DMS153 treated with DMSO at 0.1 percent for 48 hours (cell line): ENCODE data around the gene RAB26.

ENCODE experiments used
- DNase-seq: peaks from one replicate; lab custom pipeline; 2025; ENCODE audit not compliant: unreplicated experiment; lab: John Stamatoyannopoulos, UW

Gene RAB26

DNA sequence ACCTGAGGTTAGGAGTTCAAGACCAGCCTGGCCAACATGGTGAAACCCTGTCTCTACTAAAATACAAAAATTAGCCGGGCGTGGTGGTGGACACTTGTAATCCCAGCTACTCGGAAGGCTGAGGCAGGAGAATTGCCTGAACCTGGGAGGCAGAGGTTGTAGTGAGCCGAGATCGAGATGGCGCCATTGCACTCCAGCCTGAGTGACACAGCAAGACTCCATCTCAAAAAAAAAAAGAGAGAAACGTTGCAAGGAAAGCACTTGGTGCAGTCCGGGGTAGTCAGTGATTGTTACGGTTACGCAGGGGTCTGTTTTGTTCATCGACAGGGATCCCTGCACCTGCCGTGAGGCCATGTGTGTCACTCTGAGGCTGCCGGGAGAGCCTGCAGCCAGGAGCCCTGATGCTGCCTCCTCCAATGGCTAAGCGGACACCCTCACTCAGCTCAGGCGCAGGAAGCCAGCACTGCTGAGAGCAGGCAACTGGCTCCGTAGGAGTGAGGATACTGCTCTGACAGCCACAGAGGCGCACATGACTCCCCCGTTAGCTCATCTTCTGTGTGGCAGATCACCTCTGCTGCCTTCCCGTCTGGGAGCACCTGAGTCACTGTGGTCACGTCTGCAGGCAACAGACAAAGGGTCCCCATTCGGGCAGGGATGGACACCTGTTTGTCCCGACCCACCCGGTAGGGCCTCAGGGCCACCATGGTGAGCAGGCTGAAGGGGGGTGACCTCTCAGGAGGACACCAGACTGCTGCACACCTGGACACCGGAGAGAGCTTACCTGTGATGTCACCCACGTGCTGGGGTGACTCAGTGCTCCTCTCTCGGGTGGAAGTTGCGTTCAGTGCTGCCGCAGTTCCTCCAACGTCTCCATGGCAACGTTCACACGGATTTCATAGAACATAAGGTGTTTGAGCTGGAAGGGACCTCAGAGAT lies 5.2 kb upstream of the RAB26 start:
- DNase-seq, result no peak

GRCh38 chr16:2143878-2144485 lies 4.4 kb upstream of the RAB26 start:
- DNase-seq, result no peak

GRCh38 chr16:2145843-2146242 lies 2.6 kb upstream of the RAB26 start:
- DNase-seq, result no peak

DNA sequence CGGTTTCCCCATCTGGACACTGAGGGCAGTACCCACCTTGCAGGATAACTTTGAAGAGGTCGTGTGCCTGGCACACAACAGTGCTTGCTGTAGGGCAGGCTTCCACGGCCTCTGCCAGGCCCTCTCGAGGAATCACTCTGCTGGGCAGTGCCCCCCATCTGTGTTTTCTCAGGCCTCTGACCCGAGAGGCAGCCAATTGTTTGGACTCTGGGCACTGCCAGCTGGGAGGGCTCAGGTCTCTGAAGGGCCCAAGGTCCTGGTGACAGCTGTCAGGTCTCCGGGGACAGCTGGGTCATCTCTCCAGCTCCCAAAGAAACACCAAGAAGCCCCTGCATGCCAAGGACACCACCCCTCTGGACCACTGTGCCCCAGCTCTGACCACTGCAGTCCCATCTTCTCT lies 1.0 kb upstream of the RAB26 start:
- no peak for DNase-seq

GRCh38 chr16:2148714-2149629 lies 547 bp downstream of the RAB26 start:
- DNase-seq, result no peak

- DNase-seq, result no peak
These were observed 1.4 kb downstream of the RAB26 start for GRCh38 chr16:2149630-2150417.

GRCh38 chr16:2150418-2151187 lies 2.2 kb downstream of the RAB26 start:
- no peak for DNase-seq

DNA sequence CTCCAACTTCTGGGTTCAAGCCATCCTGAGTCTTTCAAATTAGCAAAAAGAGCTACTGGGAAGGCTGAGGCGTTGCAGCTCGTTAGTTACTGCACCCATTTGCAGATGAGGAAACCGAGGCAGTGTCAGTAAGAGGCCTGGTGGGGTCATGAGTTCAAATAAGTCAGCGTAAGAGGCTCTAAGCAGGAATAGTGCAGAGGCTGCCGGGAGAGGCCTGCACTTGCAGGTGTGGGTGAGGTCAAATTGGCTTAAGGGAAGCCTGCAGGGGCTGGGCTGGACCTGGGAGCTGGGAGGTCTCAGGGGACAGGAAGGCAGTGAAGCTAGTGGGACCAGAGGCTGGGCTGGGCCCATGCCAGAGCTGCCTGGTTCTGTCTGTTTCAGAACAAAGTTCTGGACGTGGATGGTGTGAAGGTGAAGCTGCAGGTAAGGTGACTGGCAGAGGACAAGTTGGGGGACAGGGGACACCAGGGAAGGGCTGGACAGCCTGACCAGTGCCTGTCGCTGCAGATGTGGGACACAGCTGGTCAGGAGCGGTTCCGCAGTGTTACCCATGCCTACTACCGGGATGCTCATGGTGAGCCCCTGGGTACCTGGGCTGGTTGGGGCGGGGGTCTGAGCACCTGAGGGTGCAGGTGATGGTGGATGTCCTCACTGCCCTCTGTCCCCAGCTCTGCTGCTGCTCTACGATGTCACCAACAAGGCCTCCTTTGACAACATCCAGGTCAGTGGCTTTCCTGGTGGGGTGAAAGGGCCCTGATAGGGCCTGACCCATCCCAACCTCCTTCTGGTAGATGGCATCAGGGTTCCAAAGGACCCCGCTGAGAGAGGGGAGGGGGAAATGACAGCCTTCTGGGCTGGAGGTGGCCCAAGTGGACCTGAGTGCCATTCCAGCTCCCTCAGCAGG lies 3.0 kb downstream of the RAB26 start:
- no peak for DNase-seq

DNA sequence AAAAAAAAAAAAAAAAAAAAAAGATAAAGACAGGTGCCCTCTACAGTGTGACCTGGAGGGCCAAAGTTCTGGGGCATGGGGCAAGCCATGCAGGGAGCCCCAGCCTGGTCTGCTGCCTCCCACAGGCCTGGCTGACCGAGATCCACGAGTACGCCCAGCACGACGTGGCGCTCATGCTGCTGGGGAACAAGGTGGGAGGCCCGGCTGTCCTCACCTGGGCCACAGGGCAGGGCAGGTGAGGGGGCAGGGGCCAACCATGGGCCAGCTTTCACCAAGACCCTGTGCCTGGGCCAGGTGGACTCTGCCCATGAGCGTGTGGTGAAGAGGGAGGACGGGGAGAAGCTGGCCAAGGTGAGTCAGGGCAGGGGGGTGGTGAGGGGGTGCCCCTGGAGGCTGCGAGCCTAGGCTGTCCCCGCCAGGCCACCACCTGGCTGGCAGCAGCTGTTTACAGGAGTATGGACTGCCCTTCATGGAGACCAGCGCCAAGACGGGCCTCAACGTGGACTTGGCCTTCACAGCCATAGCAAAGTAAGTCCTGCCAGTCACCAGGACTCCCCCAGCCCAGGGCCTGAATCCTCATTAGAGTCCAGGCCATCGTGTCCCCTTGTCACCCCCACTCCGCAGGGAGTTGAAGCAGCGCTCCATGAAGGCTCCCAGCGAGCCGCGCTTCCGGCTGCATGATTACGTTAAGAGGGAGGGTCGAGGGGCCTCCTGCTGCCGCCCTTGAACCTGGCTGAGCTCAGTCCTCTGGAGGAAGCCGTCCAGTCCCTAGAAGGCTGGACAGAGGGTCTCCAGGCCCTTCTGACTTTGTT lies 4.5 kb downstream of the RAB26 start:
- no peak for DNase-seq

GRCh38 chr16:2154533-2155090 lies 6.2 kb downstream of the RAB26 start:
- DNase-seq, result no peak

DNA sequence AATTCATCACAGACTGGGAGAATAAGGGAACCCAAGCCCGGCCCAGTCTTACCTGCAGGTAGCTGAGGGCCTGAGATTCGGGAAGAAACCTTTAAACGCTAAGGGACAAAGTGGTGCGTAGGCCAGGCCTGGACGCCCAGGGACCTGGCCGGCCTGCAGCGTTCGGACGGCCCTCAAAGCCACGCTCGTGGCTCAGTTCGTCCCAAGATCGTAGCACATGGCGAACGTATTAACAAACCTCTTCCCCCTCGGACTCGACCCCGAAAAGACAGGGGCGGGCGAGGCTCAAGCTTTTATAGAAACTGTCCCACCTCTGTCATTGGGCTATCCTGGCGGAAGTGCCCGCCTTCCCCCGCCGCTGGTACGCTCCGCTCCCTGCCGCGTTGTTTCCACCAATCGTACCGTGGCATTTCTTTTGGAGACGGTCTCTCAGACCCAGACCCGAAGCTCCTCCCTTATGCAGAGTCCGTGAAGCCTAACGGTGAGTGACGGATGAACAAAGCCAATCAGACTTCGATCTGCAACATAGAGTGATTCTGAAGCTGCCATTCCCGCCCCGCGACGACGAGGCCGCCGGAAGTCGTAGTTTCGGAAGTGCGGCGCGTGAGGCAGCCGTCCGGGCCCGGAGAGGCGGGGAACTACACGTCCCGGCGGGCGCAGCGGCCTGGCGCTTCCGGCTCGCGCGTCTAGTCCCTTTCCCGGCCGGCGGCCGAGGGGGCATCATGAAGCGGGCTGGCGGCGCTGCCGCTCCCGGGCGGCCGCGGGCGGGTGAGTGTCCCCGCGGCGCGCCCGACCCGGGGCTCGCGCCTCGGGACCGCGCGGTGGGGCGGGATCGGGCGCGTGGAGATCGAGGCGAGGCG lies 6.9 kb downstream of the RAB26 start, which contains the start of gene TRAF7:
TRAF7 (plus strand) TSS at position 692 of the 860 bp plus-strand sequence. CDS start 8,139 bp downstream, outside the sequence.
- DNase-seq, result peak; percentile 99

DNA sequence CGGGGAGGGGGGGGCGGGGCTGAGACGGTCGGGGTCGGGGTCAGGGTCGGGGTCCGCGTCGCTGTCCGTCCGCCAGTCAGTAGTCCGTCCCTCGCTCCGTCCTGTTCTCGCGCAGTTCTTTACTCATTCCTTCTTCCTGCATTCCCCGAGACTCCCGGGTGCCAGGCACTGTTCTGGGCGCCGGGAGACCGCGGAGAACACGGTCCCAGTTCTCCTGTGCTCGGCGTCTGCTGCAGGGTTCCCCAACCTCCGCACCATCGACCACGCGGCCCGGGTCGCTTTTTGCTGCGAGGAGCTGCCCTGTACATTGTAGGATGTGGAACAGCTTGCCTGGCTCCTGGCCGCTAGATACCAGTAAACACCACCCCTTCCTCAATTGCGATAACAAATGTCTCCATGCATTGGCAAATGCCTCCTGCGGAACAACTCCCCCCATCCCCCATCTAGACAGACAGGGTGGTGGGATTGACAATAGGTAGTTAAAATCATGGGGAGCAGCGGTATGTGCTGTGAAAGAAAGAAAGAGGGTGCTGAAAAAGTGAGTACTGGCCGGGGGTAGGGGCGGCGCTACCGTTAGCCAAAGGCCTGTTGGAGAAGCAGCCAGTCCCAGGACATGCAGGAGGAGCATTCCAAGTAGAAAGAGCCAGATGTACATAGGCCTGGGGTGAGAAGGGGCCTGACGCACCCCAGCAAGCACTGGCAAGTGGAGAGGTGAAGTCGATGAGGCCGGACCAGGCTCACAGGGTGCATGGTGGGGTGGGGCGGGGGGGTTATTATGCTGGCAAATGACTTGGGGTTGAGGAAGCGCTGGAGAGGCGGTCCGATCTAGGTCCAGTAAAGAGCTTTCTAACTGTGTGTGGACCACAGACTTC lies 7.8 kb downstream of the RAB26 start:
- DNase-seq, result no peak

DNA sequence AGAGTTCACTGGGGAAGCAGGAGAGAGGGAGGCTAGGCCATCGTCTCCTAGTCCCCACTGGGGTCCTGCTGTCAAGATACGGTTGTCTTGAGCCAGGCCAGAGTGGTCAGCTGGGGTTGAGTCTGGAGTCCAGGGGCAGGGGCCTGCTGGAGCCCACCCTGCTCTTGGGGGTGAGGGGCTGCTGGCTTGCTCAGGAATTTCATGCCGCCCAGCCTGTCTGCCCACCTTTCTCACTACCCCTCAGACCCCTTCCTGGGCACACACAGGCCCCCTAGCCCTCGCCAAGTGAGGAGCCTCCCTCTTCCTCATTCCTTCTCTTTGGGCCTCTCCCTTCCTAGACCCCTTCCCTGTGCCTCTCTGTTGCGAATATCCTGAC lies 8.4 kb downstream of the RAB26 start:
- no peak for DNase-seq

DNA sequence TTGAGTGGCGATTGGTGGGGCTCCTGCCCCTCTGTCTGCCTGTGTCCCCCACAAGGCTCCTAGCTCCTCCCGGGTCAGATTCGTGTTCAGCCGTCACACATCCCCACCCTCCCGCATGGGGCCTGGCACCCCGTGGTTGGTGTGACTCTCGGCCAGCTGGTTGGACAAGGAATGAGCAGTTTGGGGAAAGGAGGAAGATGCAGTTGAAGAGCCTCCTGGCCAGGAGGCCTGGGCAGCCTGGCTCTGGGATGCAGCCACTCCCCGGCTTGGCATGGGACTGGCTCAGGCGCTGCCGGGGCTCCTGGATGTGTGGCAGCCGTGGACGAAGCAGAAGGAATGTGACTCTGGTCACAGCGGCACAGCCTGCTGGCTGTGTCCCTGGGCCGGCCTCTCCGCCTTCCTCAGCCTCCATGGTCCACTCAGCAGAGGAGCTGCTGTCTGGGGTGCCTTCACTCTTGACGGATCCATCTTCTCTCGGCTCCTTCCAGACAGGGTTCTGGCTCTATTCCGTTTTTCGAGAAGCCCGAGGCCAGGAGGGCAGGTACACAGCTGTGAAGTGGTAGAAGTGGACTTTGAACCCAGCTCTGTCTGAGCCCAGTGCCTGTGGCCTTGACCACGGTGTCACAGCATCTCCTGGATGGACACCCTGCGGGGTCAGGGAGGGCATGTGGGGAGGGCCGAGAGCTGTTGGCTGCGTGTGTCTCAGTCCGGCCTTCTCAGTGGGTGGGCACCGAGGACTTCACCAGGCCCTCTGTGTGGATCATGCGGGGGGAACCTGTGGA lies 9.2 kb downstream of the RAB26 start:
- DNase-seq, result no peak

DNA sequence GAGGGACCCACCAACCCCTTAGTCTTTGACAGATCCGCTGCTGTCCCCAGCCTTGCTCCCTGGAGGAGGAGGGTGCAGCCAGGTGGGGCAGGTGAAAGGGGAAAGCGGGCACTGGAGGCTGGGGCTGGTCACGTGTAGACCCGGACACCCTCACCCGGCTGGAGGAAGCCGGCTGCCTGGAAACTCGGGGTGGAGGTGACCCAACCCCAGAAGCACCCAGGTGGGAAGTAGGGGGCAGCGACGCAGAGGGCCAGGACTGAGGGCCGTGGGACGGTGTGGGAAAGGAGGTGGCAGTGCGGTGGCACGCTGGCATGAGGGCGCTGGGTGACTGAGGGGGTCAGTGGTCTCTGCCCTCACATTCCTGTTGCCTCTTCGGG lies 9.8 kb downstream of the RAB26 start:
- DNase-seq, result no peak
